Upper lobe of left lung (tissue), 4 donors: ENCODE results near the gene LMOD3.

Source experiments
- EP300 ChIP-seq, 4 donors: sonication (generic); formaldehyde crosslinking; IDR thresholded peaks; one replicate each; pipeline ENCODE4 v1.5.1; 2017; ENCODE audit warnings: antibody characterized with exemption in 4 of 4, control low read depth in 2 of 4
- POLR2AphosphoS5 ChIP-seq, 2 donors: sonication (generic); formaldehyde crosslinking; IDR thresholded peaks; one replicate each; pipeline ENCODE4 v1.5.1; 2017; ENCODE audit warnings: antibody characterized with exemption in 2 of 2

- TF ChIP-seq EP300 (IDR thresholded peaks at IDR 0.05) (no peak), POLR2AphosphoS5 (IDR thresholded peaks at IDR 0.05) (no peak)
Measured at GRCh38 chr3:69090021-69090420, 32.4 kb downstream of the LMOD3 start.
